GM18505 (cell line): ENCODE measurements around the gene NHS.

Experiments used
- ATAC-seq: cut with Tn5 transposase; IDR thresholded peaks from one replicate; pipeline ENCODE4 v1.9.1; 2021; ENCODE audit not compliant: unreplicated experiment
- POLR2A ChIP-seq: IDR thresholded peaks from 4 replicates; pipeline ENCODE4 v1.6.1; 2011; ENCODE audit warnings: borderline replicate concordance; ENCODE audit not compliant: insufficient read depth, insufficient read length; ENCODE audit errors: extremely low read depth

The NHS gene

DNA sequence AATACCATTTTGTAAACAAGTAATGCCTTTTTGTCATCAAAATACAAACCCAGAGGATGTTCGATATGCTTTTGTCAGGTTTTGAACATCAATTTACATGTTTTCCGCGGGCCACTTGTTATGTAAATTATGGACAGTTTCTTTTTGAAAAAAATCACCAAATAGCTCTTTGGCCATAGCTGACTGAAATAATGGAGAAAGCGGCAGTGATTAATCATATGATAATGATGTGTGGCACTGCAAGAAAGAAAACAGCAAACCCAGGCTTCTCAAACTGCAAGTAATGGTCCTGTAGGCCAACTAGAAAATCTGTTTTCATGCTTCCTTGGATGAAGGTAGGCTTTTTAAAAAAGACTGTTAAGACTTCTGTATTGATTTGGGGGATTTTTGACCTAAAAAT is 346.7 kb downstream of the NHS start:
- TF ChIP-seq POLR2A = no peak
- no peak for ATAC-seq

GRCh38 chrX:17725181-17725580 is 350.2 kb downstream of the NHS start:
- TF ChIP-seq POLR2A = no peak
- no peak for ATAC-seq

DNA sequence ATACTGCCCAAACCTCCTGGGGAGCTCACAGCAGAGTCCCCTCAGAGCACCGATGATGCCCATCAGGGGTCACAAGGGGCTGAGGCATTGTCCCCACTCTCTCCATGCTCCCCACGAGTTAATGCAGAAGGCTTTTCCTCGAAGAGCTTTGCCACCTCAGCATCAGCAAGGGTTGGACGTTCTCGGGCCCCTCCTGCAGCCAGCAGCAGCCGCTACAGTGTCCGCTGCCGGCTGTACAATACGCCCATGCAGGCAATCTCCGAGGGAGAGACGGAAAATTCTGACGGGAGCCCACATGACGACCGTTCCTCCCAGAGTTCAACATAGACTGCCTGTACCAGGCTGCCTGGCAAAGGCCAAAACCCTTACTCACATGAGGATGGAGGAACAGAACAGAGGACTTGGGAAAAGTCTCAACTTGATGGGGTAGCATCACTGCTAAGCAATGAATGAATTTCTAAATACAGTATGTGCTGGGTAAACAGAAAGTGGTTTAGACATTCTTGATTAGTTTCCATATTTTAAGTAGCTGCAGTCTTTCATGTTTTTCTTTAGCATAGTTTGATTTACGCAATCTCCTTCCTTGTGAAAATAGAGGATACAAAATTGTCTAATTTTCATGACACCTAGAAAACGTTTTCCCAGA is 357.3 kb downstream of the NHS start:
- TF ChIP-seq POLR2A = no peak
- no peak for ATAC-seq

GRCh38 chrX:17735406-17735805 is 360.4 kb downstream of the NHS start:
- ATAC-seq = no peak
- TF ChIP-seq POLR2A = no peak

DNA sequence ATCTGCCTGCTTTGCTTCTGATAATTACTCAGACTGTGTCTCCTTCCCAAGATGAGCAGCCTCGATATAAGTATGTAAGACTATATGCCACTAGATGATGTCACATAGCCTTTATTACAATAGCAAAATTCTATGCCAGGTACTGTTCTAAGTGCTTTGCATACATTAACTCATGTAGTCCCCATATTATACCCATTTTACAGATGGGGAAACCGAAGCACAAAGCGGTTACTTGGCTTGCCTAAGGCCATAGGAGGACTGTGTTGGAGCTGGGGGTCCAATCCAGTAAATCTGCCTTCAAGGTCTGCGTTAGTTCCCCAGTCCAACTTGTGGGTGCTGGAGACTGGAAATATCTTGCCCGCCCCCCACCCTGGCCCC is 361.5 kb downstream of the NHS start:
- no peak for ATAC-seq
- no peak for TF ChIP-seq POLR2A

GRCh38 chrX:17736856-17737709 is 362.1 kb downstream of the NHS start, which contains the start of gene SCML1:
TSS of gene SCML1 (plus strand) at chrX:17737493. CDS start at chrX:17744187, 6,694 bp downstream.
- peak; percentile 72 for ATAC-seq
- no peak for TF ChIP-seq POLR2A

GRCh38 chrX:17737710-17737985 is 362.6 kb downstream of the NHS start:
- no peak for TF ChIP-seq POLR2A
- no peak for ATAC-seq

DNA sequence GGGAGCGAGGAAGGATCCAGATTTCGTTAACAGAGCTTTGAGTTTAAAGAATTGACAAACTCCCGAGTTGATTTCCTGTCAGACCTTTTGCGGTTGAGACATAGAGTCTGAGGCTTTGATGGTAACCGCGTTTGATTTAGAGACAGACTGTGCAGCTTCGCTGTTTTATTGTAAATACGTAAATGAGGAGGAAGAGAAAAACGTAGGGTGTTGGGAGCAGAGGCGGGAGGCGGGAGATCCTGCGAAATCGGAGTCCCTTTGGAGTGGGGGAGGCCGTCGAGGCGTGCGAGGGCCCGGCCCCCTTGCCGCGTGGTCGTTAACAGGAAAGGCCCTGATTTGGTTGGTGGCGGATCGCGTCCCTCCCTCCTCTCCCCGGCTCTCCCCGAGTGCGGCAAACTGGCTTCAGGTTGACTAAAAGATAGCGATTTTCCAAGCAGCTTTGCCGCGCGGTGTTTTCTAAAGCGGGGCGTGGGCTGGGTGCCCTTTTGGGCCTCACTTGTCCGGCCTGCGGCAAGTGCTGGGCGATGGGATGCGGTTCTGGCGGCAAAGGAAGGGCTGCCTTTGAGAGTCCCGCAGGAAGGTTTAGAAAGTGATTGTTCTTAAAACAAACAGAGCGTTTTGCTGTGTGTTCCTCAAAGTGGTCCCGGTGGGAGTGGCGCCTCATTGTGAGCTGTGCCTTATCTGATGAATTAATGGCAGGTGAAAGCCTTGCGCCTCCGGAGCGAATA is 363.1 kb downstream of the NHS start:
- no peak for TF ChIP-seq POLR2A
- ATAC-seq = no peak

- no peak for TF ChIP-seq POLR2A
- no peak for ATAC-seq
Observed at GRCh38 chrX:17738737-17739535, 363.9 kb downstream of the NHS start.

DNA sequence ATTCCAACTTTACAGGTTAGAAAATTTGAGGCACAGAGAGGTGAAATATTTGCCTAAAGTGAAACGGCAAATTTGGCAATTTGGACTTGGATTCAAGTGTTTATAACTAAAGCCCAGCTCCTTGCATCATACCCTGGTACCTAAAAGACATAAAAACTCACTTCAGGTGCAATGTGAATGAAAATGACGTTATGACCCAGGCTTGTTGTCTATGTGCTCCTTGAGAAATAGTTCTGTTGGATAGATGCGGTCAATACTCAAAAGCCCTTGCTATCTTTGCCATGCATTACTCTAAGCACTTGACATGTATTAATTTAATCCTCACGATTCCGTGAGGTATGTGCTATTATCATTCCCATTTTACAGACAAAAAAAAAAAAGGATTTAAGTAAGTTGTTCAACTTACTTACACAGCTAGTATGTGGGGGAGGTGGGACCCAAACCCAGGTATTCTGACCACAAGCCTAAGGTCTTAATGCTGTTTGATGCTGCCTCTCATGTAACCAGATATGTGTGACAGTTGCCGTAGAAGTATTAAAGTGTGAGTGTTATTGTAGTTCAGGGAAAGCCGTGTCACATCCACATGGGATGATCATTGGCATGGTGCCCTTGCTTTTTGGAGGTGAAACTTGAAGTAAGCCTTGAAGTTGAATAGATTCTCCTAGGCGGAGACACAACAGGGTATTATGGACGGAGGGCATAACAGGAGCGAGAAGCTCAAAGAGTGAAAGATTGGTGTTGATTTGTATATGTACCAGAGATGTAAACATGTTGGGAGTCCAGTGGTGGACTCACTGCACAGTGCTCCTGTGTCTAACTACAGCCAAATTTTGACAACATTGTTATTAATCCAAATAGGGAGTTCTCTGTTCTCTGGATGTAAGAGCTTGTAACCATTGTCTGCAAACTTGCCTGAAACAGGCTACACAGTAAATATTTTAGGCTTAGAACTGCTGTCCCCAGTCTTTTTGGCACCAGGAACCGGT is 365.4 kb downstream of the NHS start:
- no peak for TF ChIP-seq POLR2A
- ATAC-seq = no peak

- TF ChIP-seq POLR2A = no peak
- ATAC-seq = no peak
Observed at GRCh38 chrX:17741123-17741511, 366.1 kb downstream of the NHS start.

GRCh38 chrX:17743913-17744312 is 368.9 kb downstream of the NHS start:
- TF ChIP-seq POLR2A = no peak
- ATAC-seq = no peak
